Osteoblast (primary cell): ENCODE results near the gene CDC25A. TPM values are rescaled to one million over a fixed set of nuclear protein-coding genes. Genes with fewer than 3 reads are reported as not detected.
A peak's percentile ranks its signal among the peaks of the same experiment; 100 is the strongest.

Experiments used
- DNase-seq: peaks from one replicate; pipeline ENCODE4 v3.0.0; 2011; ENCODE audit warnings: low spot score, mixed read lengths; ENCODE audit not compliant: insufficient read length; ENCODE audit errors: missing footprints
- H2AFZ ChIP-seq: 2 replicates; pipeline ENCODE4 v1.6.0; 2011; ENCODE audit warnings: mild to moderate bottlenecking, low read length
- H3K27ac ChIP-seq: 2 replicates; pipeline ENCODE4 v1.5.1; 2011; ENCODE audit warnings: mild to moderate bottlenecking, low read depth, low read length, moderate library complexity
- H3K27me3 ChIP-seq: 2 replicates; pipeline ENCODE4 v1.6.0; 2012; ENCODE audit warnings: mild to moderate bottlenecking, control low read depth, inconsistent platforms, low read length, moderate library complexity; ENCODE audit not compliant: insufficient read depth
- H3K36me3 ChIP-seq: 2 replicates; pipeline ENCODE4 v1.5.1; 2011; ENCODE audit warnings: mild to moderate bottlenecking, low read length, control low read depth, moderate library complexity; ENCODE audit not compliant: insufficient read depth
- H3K4me1 ChIP-seq: 2 replicates; pipeline ENCODE4 v1.5.1; 2011; ENCODE audit warnings: mild to moderate bottlenecking, low read length, control low read depth, moderate library complexity; ENCODE audit not compliant: insufficient read depth
- H3K4me2 ChIP-seq: 2 replicates; pipeline ENCODE4 v1.6.0; 2011; ENCODE audit warnings: mild to moderate bottlenecking, low read length; ENCODE audit not compliant: insufficient read depth
- H3K4me3 ChIP-seq: fragments of 200-600 bp; sonication (generic); 3 replicates; pipeline ENCODE4 v1.5.1; 2012; ENCODE audit warnings: mild to moderate bottlenecking, low read length, inconsistent platforms; ENCODE audit not compliant: insufficient read depth
- H3K79me2 ChIP-seq: 2 replicates; pipeline ENCODE4 v1.6.0; 2012; ENCODE audit warnings: mild to moderate bottlenecking, low read length, control low read depth, inconsistent platforms; ENCODE audit not compliant: insufficient read depth
- H3K9me3 ChIP-seq: 2 replicates; pipeline ENCODE4 v1.5.1; 2011; ENCODE audit warnings: low read depth, low read length, control low read depth
- H4K20me1 ChIP-seq: 2 replicates; pipeline ENCODE4 v1.6.0; 2012; ENCODE audit warnings: mild to moderate bottlenecking, low read length, control low read depth; ENCODE audit not compliant: insufficient read depth
- CTCF ChIP-seq: IDR thresholded peaks from 2 replicates; pipeline ENCODE4 v1.5.1; 2011; ENCODE audit warnings: mild to moderate bottlenecking, low read depth, low read length, moderate library complexity; ENCODE audit errors: extremely low read depth
- total RNA-seq: library from RNA; depleted of rRNA; stranded (reverse); fragments of >200 nt; gene quantifications from 2 replicates; pipeline ENCODE4 v1.2.3, GENCODE V29; 2012

CDC25A gene
- total RNA-seq, 1 donor = 1.1 TPM

- Histone ChIP-seq H3K4me2 (no peak overlapping the region), H3K27ac (no peak overlapping the region), H3K4me3 (no peak overlapping the region), H3K79me2 (no peaks in the 10 kb centered on the region), H3K27me3 (no peaks in the 10 kb centered on the region), H3K4me1 (no peaks in the 10 kb centered on the region), H3K36me3 (no peaks in the 10 kb centered on the region), H3K9me3 (no peaks in the 10 kb centered on the region), H2AFZ (no peak overlapping the region), H4K20me1 (no peaks in the 10 kb centered on the region)
- DNase-seq = no peak
- TF ChIP-seq CTCF = no peak
These were observed 47.9 kb downstream of the CDC25A start for GRCh38 chr3:48140336-48140757.

GRCh38 chr3:48137425-48137999 lies 50.7 kb downstream of the CDC25A start:
- H2AFZ ChIP-seq = no peak overlapping the region

GRCh38 chr3:48135552-48136495 lies 52.4 kb downstream of the CDC25A start:
- DNase-seq = peak; percentile 60
- no peak overlapping the region for H3K4me3 ChIP-seq

More at GRCh38 chr3:48137425-48137999, 50.7 kb downstream of the CDC25A start:
- Histone ChIP-seq H3K36me3 (no peaks in the 10 kb centered on the region), H3K79me2 (no peaks in the 10 kb centered on the region), H3K27ac (no peak overlapping the region), H3K27me3 (no peaks in the 10 kb centered on the region), H3K4me1 (no peaks in the 10 kb centered on the region), H4K20me1 (no peaks in the 10 kb centered on the region), H3K4me2 (no peak overlapping the region), H3K9me3 (no peaks in the 10 kb centered on the region), H3K4me3 (no peak overlapping the region)
- TF ChIP-seq CTCF = no peak
- no peak for DNase-seq

More at GRCh38 chr3:48135552-48136495, 52.4 kb downstream of the CDC25A start:
- no peak overlapping the region for H3K27ac ChIP-seq
- no peaks in the 10 kb centered on the region for H3K9me3 ChIP-seq
- no peak for TF ChIP-seq CTCF
- H3K4me2 ChIP-seq = no peak overlapping the region
- H2AFZ ChIP-seq = peak overlapping the region; percentile 76
- H4K20me1 ChIP-seq = no peaks in the 10 kb centered on the region
- peaks cover 5% of the 10 kb centered on the region for H3K4me1 ChIP-seq
- no peaks in the 10 kb centered on the region for H3K36me3 ChIP-seq
- no peaks in the 10 kb centered on the region for H3K79me2 ChIP-seq
- no peaks in the 10 kb centered on the region for H3K27me3 ChIP-seq
